Right lobe of liver (tissue), 4 donors: Measurements from ENCODE around the gene BET1.

Experiments used
- CTCF ChIP-seq, 4 donors: fragments of 200-600 bp in 3 of 4; fragments of 450-650 bp in 1 of 4; IDR thresholded peaks; one replicate each; pipeline versions ENCODE4 v1.5.1 to v1.8.0; 2016 to 2022; ENCODE audit warnings: antibody characterized with exemption in 4 of 4, mild to moderate bottlenecking in 2 of 4
- POLR2A ChIP-seq: fragments of 450-650 bp; IDR thresholded peaks from one replicate; pipeline ENCODE4 v1.6.1; 2017; ENCODE audit warnings: antibody characterized with exemption, mild to moderate bottlenecking
- donor health status: DM: no; HTN: no; CAD: no.
- donor health status: DM: no; HTN: no; CAD: no.
- donor health status: DM: no; HTN: yes; CAD: no.

GRCh38 chr7:93981480-93981874 lies 22.7 kb downstream of the BET1 start:
- TF ChIP-seq POLR2A (no peak), CTCF (IDR thresholded peaks at IDR 0.05) (no peak)
